Gastrocnemius medialis (tissue), 4 donors: Measurements from ENCODE around the gene PDIA2.

Experiments used
- CTCF ChIP-seq, 5 experiments: fragments of 450-650 bp in 3 of 5; fragments of 200-600 bp in 2 of 5; sonication (generic) in 2 of 5; IDR thresholded peaks in 4 of 5; conservative IDR thresholded peaks in 1 of 5; 1 replicate in 4 of 5; 2 replicates in 1 of 5; pipeline ENCODE4 v1.5.1; 2016 to 2019; ENCODE audit warnings: antibody characterized with exemption in 5 of 5, mild to moderate bottlenecking in 3 of 5, moderate library complexity in 3 of 5
- POLR2A ChIP-seq, 2 donors: fragments of 450-650 bp; IDR thresholded peaks; one replicate each; pipeline ENCODE4 v1.6.1; 2017; ENCODE audit warnings: antibody characterized with exemption in 2 of 2, mild to moderate bottlenecking in 2 of 2, moderate library complexity in 2 of 2

GRCh38 chr16:324451-325334 lies 41.7 kb downstream of the PDIA2 start:
- TF ChIP-seq CTCF (IDR thresholded peaks at IDR 0.05 in 4 of 5, conservative IDR thresholded peaks at IDR 0.05 in 1 of 5) (no peak), POLR2A (IDR thresholded peaks at IDR 0.05) (no peak)
